ENCODE data around the gene ATG14.
"Not testable (repeated sequence)": the region's sequence is repeated elsewhere in the genome, so short reads cannot be mapped to it uniquely, and the experiment has no call there.

Gene ATG14

GRCh38 chr14:55386037-55386808 is 25.4 kb downstream of the ATG14 start:
- DNase-seq, result peak; percentile 55

- DNase-seq, result no peak
Observed at GRCh38 chr14:55384536-55384935, 27.1 kb downstream of the ATG14 start.

GRCh38 chr14:55383541-55384140 is 28.0 kb downstream of the ATG14 start:
- no peak for DNase-seq

GRCh38 chr14:55383056-55383466 is 28.6 kb downstream of the ATG14 start:
- not testable (repeated sequence) for DNase-seq

- no peak for DNase-seq
Observed at GRCh38 chr14:55382483-55382882, 29.1 kb downstream of the ATG14 start.

GRCh38 chr14:55381561-55381960 is 30.1 kb downstream of the ATG14 start:
- no peak for DNase-seq

- no peak for DNase-seq
Observed at GRCh38 chr14:55381040-55381439, 30.6 kb downstream of the ATG14 start.

GRCh38 chr14:55377236-55377635 is 34.4 kb downstream of the ATG14 start:
- no peak for DNase-seq

- no peak for DNase-seq
Observed at GRCh38 chr14:55374771-55375170, 36.9 kb downstream of the ATG14 start.

- DNase-seq, result peak; percentile 89
Observed at GRCh38 chr14:55373784-55374705, 37.6 kb downstream of the ATG14 start.

- DNase-seq, result no peak
Observed at GRCh38 chr14:55372825-55373224, 38.8 kb downstream of the ATG14 start.

GRCh38 chr14:55372423-55372822 is 39.2 kb downstream of the ATG14 start:
- no peak for DNase-seq

- DNase-seq, result no peak
Observed at GRCh38 chr14:55370883-55371455, 40.7 kb downstream of the ATG14 start.

- no peak for DNase-seq
Observed at GRCh38 chr14:55366271-55366670, 45.4 kb downstream of the ATG14 start.

- no peak for DNase-seq
Observed at GRCh38 chr14:55361190-55361589, 50.4 kb downstream of the ATG14 start.

- no peak for DNase-seq
Observed at GRCh38 chr14:55359307-55359706, 52.3 kb downstream of the ATG14 start.

- no peak for DNase-seq
Observed at GRCh38 chr14:55356913-55357312, 54.7 kb downstream of the ATG14 start.

GRCh38 chr14:55355922-55356321 is 55.7 kb downstream of the ATG14 start:
- no peak for DNase-seq

- DNase-seq, result peak; percentile 82
Observed at GRCh38 chr14:55354500-55354899, 57.1 kb downstream of the ATG14 start.

- peak; percentile 39 for DNase-seq
Observed at GRCh38 chr14:55353686-55354467, 57.8 kb downstream of the ATG14 start.

GRCh38 chr14:55352201-55352600 is 59.4 kb downstream of the ATG14 start:
- DNase-seq, result no peak

GRCh38 chr14:55351111-55351510 is 60.5 kb downstream of the ATG14 start:
- no peak for DNase-seq

Data from CD4-positive, alpha-beta T cell treated with Interleukin-4 for 4 hours (primary cell).